K562 (cell line): ENCODE results near the gene YPEL2. TPM values are rescaled to one million over a fixed set of nuclear protein-coding genes. Genes with fewer than 3 reads are reported as not detected.

Experiments used
- ADNP ChIP-seq: fragments of 200-800 bp; sonication (Bioruptor generic); IDR thresholded peaks from 2 replicates; pipeline ENCODE4 v1.6.1; 2016; ENCODE audit warnings: missing genetic modification characterization, missing compliant biosample characterization
- DMBX1 ChIP-seq: fragments of 250-450 bp; sonication (Bioruptor Pico); IDR thresholded peaks from 2 replicates; pipeline ENCODE4 v1.8.0; 2022; ENCODE audit warnings: inconsistent platforms, mild to moderate bottlenecking, moderate library complexity, borderline replicate concordance
- DNMT1 ChIP-seq: fragments of 450-650 bp; IDR thresholded peaks from 2 replicates; pipeline ENCODE4 v1.6.1; 2016; ENCODE audit warnings: antibody characterized with exemption, mild to moderate bottlenecking
- GATA2 ChIP-seq: sonication (generic); formaldehyde crosslinking; IDR thresholded peaks from 2 replicates; pipeline ENCODE4 v1.4.0; 2020; ENCODE audit warnings: mild to moderate bottlenecking, missing genetic modification reagents
- NBN ChIP-seq: fragments of 450-650 bp; IDR thresholded peaks from 2 replicates; pipeline ENCODE4 v1.6.1; 2016; ENCODE audit warnings: low read depth, mild to moderate bottlenecking
- NCOA2 ChIP-seq, 2 experiments: fragments of 450-650 bp; IDR thresholded peaks; 2 replicates each; pipeline ENCODE4 v1.6.1; 2018; ENCODE audit warnings: mild to moderate bottlenecking in 2 of 2, moderate library complexity in 1 of 2; ENCODE audit not compliant: partially characterized antibody in 2 of 2
- NFE2 ChIP-seq: IDR thresholded peaks from 2 replicates; pipeline ENCODE4 v1.6.1; 2014; ENCODE audit warnings: antibody characterized with exemption, low read depth
- NR1H2 ChIP-seq: sonication (generic); formaldehyde crosslinking; IDR thresholded peaks from 2 replicates; pipeline ENCODE4 v1.4.0; 2020; ENCODE audit warnings: mild to moderate bottlenecking, missing genetic modification reagents
- NR4A1 ChIP-seq, 2 experiments: fragments of 250-450 bp in 1 of 2; fragments of 450-650 bp in 1 of 2; sonication (Bioruptor Pico) in 1 of 2; IDR thresholded peaks; 2 replicates each; pipeline versions ENCODE4 v1.4.0 to v1.6.1; 2016 to 2020; ENCODE audit warnings: mild to moderate bottlenecking in 2 of 2, missing compliant biosample characterization in 1 of 2, missing genetic modification characterization in 1 of 2, moderate library complexity in 1 of 2
- SAP30 ChIP-seq: fragments of 200-600 bp; sonication (generic); IDR thresholded peaks from 2 replicates; pipeline ENCODE4 v1.6.1; 2012; ENCODE audit warnings: borderline replicate concordance, low read depth, mild to moderate bottlenecking, moderate library complexity, low read length, control low read depth, inconsistent platforms; ENCODE audit not compliant: insufficient read depth, poor library complexity, severe bottlenecking
- SLC30A9 ChIP-seq: fragments of 250-450 bp; sonication (Bioruptor Pico); IDR thresholded peaks from 2 replicates; pipeline ENCODE4 v1.8.0; 2022; ENCODE audit warnings: mild to moderate bottlenecking, moderate library complexity
- SRSF7 ChIP-seq: fragments of 200-400 bp; formaldehyde crosslinking; optimal IDR thresholded peaks from 2 replicates; pipeline ENCODE3; 2017; ENCODE audit warnings: mild to moderate bottlenecking, low read depth, low read length
- STAG1 ChIP-seq: sonication (generic); formaldehyde crosslinking; IDR thresholded peaks from 2 replicates; pipeline ENCODE4 v1.5.0; 2020; ENCODE audit warnings: missing genetic modification reagents, borderline replicate concordance
- XRCC3 ChIP-seq: fragments of 450-650 bp; IDR thresholded peaks from 2 replicates; pipeline ENCODE4 v1.6.1; 2017; ENCODE audit warnings: mild to moderate bottlenecking, moderate library complexity
- ZNF12 ChIP-seq: sonication (generic); formaldehyde crosslinking; IDR thresholded peaks from 2 replicates; pipeline ENCODE4 v1.4.0; 2020; ENCODE audit warnings: mild to moderate bottlenecking, missing genetic modification reagents
- ZNF133 ChIP-seq: fragments of 250-450 bp; sonication (Bioruptor Pico); IDR thresholded peaks from 2 replicates; pipeline ENCODE4 v1.4.0; 2020; ENCODE audit warnings: mild to moderate bottlenecking
- ZNF134 ChIP-seq: fragments of 250-450 bp; sonication (Bioruptor Pico); conservative IDR thresholded peaks from 2 replicates; pipeline ENCODE4 v1.4.0; 2020
- ZNF197 ChIP-seq: fragments of 200-800 bp; sonication (Bioruptor generic); IDR thresholded peaks from 2 replicates; pipeline ENCODE4 v1.6.1; 2016; ENCODE audit warnings: low read depth, missing genetic modification characterization, missing compliant biosample characterization
- ZNF239 ChIP-seq: fragments of 250-450 bp; sonication (Bioruptor Pico); IDR thresholded peaks from 2 replicates; pipeline ENCODE4 v1.4.0; 2020; ENCODE audit warnings: mild to moderate bottlenecking
- ZNF668 ChIP-seq: fragments of 250-450 bp; sonication (Bioruptor Pico); IDR thresholded peaks from 2 replicates; pipeline ENCODE4 v1.8.0; 2022; ENCODE audit warnings: mild to moderate bottlenecking, inconsistent platforms
- polyA plus RNA-seq, 8 experiments: library from polyadenylated mRNA; depleted of rRNA in 4 of 8; stranded (reverse) in 5 of 8; unstranded in 3 of 8; fragments of >200 nt; fragmentation: Nextera tagmentation in 2 of 8; fragmentation: Illumina TruSeq in 1 of 8; extraction: Ambion mirVana in 2 of 8; extraction: Trizol in 1 of 8; gene quantifications; 2 replicates each; pipeline versions ENCODE4 v1.2.1 to v1.2.3, GENCODE V29; 2011 to 2014; ENCODE audit warnings: inconsistent platforms in 1 of 8, missing spikeins in 1 of 8
- total RNA-seq, 7 experiments: library from RNA; depleted of rRNA in 6 of 7; stranded (reverse); fragments of >200 nt in 6 of 7; fragmentation: Illumina TruSeq in 2 of 7; extraction: Trizol in 2 of 7; gene quantifications; 2 replicates each; pipeline versions ENCODE4 v1.2.1 to v1.2.3, GENCODE V29; 2011 to 2021; ENCODE audit warnings: low replicate concordance in 1 of 7
- TF ChIP-seq, protein P1 (sequence below): fragments of 450-650 bp; formaldehyde crosslinking; IDR thresholded peaks from 2 replicates; pipeline ENCODE4 v1.4.0; 2022; ENCODE audit warnings: mild to moderate bottlenecking, moderate library complexity
- TF ChIP-seq, protein P2 (sequence below): fragments of 250-450 bp; sonication (Bioruptor Pico); IDR thresholded peaks from 2 replicates; pipeline ENCODE4 v1.5.0; 2021; ENCODE audit warnings: mild to moderate bottlenecking, borderline replicate concordance
- TF ChIP-seq, protein P3 (sequence below): sonication (generic); formaldehyde crosslinking; IDR thresholded peaks from 2 replicates; pipeline ENCODE4 v1.8.1; 2022; ENCODE audit warnings: missing genetic modification reagents
- TF ChIP-seq, protein P4 (sequence below): fragments of 250-450 bp; sonication (Bioruptor Pico); IDR thresholded peaks from 2 replicates; pipeline ENCODE4 v1.5.1; 2021; ENCODE audit warnings: mild to moderate bottlenecking

YPEL2 gene
- total and polyA plus RNA-seq, 9 of the 15 experiments (the other 6 are each of a cell fraction or from before 2014, with no cell fraction given), result 0.11 to 2.4 (median 0.47) TPM

DNA sequence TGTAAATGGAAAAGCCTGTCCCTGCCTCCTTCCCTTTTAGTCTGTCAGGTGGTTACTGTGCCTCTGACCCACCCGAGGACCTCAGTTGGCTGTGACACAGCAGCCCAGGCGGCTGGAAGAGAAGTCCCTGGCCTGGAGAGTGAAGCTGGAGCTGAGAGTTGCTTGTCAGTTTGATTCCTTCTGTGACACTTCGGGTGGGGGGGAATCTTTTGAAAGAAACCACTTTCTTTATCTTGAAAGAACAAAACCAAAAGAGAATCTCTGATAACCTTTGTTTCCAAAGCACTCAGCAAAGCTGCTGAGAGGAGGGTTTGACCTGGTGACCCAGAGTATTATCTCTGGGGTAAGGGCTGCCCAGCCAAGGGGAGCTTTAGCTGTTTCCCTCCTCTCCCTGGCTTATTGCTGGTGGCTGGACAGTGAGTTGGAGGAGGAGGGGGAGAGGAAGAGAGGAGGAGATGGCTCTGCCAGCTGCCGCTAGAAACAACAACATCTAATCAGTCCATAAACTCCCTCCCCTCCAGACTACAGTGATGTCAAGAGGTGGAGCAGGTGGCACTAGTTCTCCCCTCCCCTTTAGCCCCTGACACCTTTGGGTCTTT lies 34.0 kb downstream of the YPEL2 start (continued):
- TF ChIP-seq DNMT1 (no peak), NR1H2 (CRISPR knock-in tag) (no peak), NBN (peak; percentile 76; the same call in 1 of the 2 replicates), STAG1 (CRISPR knock-in tag) (no peak), NFE2 (no peak), ZNF12 (CRISPR knock-in tag) (no peak), ZNF134 (CRISPR knock-in tag) (0 out of 2 replicates have a peak, but pooled peaks have one; percentile 14), ZNF668 (CRISPR knock-in tag) (no peak), ZNF133 (CRISPR knock-in tag) (no peak), DMBX1 (CRISPR knock-in tag) (peak; percentile 92), SRSF7 (no peak), GATA2 (CRISPR knock-in tag) (peak; percentile 92), ZNF197 (CRISPR knock-in tag) (peak; percentile 78; the same call in 1 of the 2 replicates), SAP30 (no peak), ZNF239 (CRISPR knock-in tag) (peak; percentile 48; the same call in 1 of the 2 replicates), XRCC3 (no peak), ADNP (tag) (no peak), NCOA2 (IDR thresholded peaks at IDR 0.05; ENCODE audit: partially characterized antibody in 2 of 2) (no peak), SLC30A9 (no peak), NR4A1 (CRISPR knock-in tag; IDR thresholded peaks at IDR 0.05) (no peak), NR4A1 (tag; IDR thresholded peaks at IDR 0.05) (peak; percentile 76; the same call in 1 of the 2 replicates)
- TF ChIP-seq, protein P1, sequence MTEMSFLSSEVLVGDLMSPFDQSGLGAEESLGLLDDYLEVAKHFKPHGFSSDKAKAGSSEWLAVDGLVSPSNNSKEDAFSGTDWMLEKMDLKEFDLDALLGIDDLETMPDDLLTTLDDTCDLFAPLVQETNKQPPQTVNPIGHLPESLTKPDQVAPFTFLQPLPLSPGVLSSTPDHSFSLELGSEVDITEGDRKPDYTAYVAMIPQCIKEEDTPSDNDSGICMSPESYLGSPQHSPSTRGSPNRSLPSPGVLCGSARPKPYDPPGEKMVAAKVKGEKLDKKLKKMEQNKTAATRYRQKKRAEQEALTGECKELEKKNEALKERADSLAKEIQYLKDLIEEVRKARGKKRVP (CRISPR knock-in tag), result 0 out of 2 replicates have a peak, but pooled peaks have one; percentile 39
- TF ChIP-seq, protein P2, sequence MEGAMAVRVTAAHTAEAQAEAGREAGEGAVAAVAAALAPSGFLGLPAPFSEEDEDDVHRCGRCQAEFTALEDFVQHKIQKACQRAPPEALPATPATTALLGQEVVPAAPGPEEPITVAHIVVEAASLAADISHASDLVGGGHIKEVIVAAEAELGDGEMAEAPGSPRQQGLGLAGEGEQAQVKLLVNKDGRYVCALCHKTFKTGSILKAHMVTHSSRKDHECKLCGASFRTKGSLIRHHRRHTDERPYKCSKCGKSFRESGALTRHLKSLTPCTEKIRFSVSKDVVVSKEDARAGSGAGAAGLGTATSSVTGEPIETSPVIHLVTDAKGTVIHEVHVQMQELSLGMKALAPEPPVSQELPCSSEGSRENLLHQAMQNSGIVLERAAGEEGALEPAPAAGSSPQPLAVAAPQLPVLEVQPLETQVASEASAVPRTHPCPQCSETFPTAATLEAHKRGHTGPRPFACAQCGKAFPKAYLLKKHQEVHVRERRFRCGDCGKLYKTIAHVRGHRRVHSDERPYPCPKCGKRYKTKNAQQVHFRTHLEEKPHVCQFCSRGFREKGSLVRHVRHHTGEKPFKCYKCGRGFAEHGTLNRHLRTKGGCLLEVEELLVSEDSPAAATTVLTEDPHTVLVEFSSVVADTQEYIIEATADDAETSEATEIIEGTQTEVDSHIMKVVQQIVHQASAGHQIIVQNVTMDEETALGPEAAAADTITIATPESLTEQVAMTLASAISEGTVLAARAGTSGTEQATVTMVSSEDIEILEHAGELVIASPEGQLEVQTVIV, result no peak
- TF ChIP-seq, protein P3, sequence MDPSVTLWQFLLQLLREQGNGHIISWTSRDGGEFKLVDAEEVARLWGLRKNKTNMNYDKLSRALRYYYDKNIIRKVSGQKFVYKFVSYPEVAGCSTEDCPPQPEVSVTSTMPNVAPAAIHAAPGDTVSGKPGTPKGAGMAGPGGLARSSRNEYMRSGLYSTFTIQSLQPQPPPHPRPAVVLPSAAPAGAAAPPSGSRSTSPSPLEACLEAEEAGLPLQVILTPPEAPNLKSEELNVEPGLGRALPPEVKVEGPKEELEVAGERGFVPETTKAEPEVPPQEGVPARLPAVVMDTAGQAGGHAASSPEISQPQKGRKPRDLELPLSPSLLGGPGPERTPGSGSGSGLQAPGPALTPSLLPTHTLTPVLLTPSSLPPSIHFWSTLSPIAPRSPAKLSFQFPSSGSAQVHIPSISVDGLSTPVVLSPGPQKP (CRISPR knock-in tag), result no peak
- TF ChIP-seq, protein P4, sequence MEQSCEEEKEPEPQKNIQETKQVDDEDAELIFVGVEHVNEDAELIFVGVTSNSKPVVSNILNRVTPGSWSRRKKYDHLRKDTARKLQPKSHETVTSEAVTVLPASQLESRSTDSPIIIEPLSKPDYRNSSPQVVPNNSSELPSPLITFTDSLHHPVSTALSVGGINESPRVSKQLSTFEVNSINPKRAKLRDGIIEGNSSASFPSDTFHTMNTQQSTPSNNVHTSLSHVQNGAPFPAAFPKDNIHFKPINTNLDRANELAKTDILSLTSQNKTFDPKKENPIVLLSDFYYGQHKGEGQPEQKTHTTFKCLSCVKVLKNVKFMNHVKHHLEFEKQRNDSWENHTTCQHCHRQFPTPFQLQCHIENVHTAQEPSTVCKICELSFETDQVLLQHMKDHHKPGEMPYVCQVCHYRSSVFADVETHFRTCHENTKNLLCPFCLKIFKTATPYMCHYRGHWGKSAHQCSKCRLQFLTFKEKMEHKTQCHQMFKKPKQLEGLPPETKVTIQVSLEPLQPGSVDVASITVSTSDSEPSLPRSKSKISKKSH (CRISPR knock-in tag), result no peak
